ENCODE measurements around the gene PSMA6.

Gene PSMA6

DNA sequence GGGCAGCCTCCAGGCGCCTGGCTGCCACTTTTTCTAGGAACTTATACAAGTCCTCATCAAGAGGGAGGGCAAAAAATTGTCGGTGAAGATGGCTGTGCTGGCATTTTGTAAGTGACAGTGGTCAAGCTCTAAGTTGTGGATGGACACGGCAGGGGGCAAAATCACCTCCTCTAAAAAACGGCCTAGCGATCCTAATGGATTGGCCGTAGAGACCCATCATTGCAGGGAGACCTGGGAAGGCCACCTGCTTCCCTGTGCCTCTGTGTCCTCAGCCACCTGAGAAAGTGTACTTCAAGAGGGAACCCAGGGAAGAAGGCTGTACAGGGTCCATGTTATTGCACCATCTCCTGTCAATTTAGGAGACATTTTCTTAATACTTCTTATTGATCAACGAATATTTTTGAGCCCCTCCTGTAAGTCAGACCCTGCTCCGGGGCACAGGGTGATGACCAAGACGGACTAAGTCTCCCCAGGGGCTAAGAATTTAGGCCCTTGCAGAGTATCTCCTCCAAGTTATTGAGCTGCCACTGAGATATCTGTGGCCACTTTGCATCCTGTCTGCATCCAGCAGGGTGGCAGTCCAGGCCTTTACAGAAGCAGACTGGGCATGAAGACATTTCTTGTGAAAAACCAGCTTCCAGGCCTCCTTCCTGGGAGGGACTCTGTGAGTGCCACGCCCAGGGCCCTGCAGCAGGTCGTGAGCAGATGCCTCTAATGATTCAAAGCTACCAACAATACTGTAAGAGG is 40.5 kb downstream of the PSMA6 start:
- TF ChIP-seq CTCF (IDR thresholded peaks at IDR 0.05) = no peak

GRCh38 chr14:35333264-35333730 is 41.1 kb downstream of the PSMA6 start:
- no peak for TF ChIP-seq CTCF (IDR thresholded peaks at IDR 0.05)

- TF ChIP-seq CTCF (IDR thresholded peaks at IDR 0.05) = no peak
Measured at GRCh38 chr14:35333797-35334743, 41.9 kb downstream of the PSMA6 start.

DNA sequence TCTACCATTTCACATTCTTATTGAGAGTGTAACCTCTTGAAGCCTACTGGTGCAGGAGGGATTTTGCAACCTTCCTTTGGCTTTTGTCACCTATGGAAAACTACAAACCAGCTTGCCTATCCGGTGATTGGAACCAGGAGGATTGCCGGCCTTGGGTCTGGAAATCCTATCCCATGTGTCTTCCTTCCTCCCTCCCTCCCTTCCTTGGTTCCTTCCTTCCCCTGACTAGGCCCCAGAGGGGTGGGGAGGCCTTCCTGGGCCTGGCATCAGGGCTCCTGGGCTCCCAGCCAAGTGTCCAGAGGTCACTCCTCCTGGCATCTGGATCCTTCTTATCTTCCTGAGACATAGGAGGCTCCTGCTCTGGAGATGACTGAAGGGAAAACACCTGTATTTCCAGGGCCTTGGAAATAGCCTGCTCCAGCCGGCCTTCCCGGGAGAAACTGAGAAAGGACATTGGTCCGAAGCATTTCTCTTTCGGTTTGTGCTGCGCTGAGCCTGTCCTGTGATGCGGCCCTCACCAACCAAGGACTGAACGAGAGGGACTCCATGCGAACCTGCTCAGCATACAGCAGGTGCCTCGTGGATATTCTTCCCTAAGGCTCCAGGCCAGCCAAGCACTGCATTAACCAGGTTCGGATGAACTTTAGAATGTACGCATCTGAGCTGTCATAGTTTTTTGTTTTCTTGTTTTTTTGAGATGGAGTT is 43.4 kb downstream of the PSMA6 start:
- TF ChIP-seq CTCF (IDR thresholded peaks at IDR 0.05) = no peak

- no peak for TF ChIP-seq CTCF (IDR thresholded peaks at IDR 0.05)
Measured at GRCh38 chr14:35336494-35337268, 44.5 kb downstream of the PSMA6 start.

DNA sequence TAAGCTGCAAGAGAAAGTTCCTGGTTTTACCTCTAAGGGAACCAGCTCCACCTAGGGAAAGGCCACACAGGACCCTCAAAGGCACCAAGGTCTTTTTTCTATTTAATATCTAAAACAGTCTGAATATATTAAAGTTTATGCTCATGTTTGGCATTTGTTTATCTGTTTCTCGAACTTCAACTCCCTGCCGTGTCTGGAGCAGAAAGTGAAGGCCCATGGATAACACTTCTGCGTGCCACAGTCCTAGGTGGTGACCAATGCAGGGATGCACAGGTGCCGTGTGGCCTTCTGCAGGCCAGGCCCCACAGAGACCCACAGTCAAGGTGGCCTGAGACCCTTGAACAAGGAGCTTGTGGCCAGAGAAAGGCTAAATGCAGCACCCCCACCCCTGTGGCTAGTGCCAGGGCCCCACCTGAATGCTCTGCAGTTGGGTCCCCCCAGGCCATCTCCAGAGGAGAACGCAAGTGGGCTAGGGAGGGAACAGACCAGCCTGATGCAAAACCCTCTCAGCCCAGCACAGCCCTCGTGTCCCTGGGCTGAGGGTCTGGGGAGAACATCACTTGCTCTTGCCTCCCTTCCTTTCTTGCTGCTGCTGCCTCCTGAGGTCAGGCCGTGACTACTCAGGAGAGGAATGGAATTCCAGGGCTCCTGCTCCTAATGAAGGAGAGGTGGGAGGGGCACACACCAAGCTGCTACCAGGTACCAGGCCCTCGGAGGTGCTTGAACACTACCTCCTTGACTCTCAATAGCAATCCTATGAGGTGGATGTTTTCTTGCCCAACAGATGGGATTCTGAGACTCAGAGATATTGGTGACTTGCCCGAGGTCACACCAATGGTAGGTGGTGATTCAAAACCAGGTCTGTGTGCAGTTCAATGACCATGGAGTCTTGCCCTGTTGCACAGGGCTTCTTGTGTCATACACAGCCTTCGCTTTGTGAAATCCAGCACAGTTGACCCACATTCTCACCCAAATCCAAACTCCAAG is 45.4 kb downstream of the PSMA6 start:
- TF ChIP-seq CTCF (IDR thresholded peaks at IDR 0.05) = no peak

All from LNCAP (cell line).